Skin epidermis (tissue), 12 donors: ENCODE data around the gene ANKRD40CL.
"Not testable (repeated sequence)": the region's sequence is repeated elsewhere in the genome, so short reads cannot be mapped to it uniquely, and the experiment has no call there.

Source experiments
- H3K27ac ChIP-seq, 21 experiments: fragments of 200-600 bp; sonication (generic) in 11 of 21; one replicate each; pipeline ENCODE4 v1.5.0; 2020; ENCODE audit warnings: mild to moderate bottlenecking in 3 of 21, inconsistent platforms in 2 of 21, moderate library complexity in 2 of 21
- H3K4me3 ChIP-seq, 7 experiments: fragments of 200-600 bp; sonication (generic) in 2 of 7; one replicate each; pipeline ENCODE4 v1.5.0; 2020; ENCODE audit warnings: inconsistent platforms in 2 of 7, mild to moderate bottlenecking in 2 of 7, moderate library complexity in 1 of 7

The ANKRD40CL gene

GRCh38 chr17:50765454-50766221 lies 1.7 kb downstream of the ANKRD40CL start:
- H3K27ac ChIP-seq = peak overlapping the region in 8 of 21 experiments; percentile 18 to 64 (median 62)
- no peak overlapping the region for H3K4me3 ChIP-seq

- H3K27ac ChIP-seq = no peak overlapping the region
Measured at GRCh38 chr17:50764734-50765149, 2.6 kb downstream of the ANKRD40CL start.

GRCh38 chr17:50763716-50764475 lies 3.4 kb downstream of the ANKRD40CL start:
- Histone ChIP-seq H3K27ac (no peak overlapping the region), H3K4me3 (no peak overlapping the region)

More at GRCh38 chr17:50764734-50765149, 2.6 kb downstream of the ANKRD40CL start:
- H3K4me3 ChIP-seq = no peak overlapping the region

- H3K27ac ChIP-seq = no peak overlapping the region
- no peak overlapping the region for H3K4me3 ChIP-seq
Measured at GRCh38 chr17:50762177-50762576, 5.1 kb downstream of the ANKRD40CL start.

- Histone ChIP-seq H3K27ac (no peak overlapping the region), H3K4me3 (no peak overlapping the region)
Measured at GRCh38 chr17:50758989-50759544, 8.3 kb downstream of the ANKRD40CL start.

GRCh38 chr17:50758524-50758923 lies 8.8 kb downstream of the ANKRD40CL start:
- Histone ChIP-seq H3K27ac (no peak overlapping the region), H3K4me3 (no peak overlapping the region)

- no peak overlapping the region for H3K27ac ChIP-seq
- no peak overlapping the region for H3K4me3 ChIP-seq
Measured at GRCh38 chr17:50754521-50754920, 12.8 kb downstream of the ANKRD40CL start.

- Histone ChIP-seq H3K4me3 (no peak overlapping the region), H3K27ac (no peak overlapping the region)
Measured at GRCh38 chr17:50749245-50749644, 18.1 kb downstream of the ANKRD40CL start.

- no peak overlapping the region for H3K27ac ChIP-seq
- no peak overlapping the region for H3K4me3 ChIP-seq
Measured at GRCh38 chr17:50745631-50746030, 21.7 kb downstream of the ANKRD40CL start.

- Histone ChIP-seq H3K4me3 (no peak overlapping the region), H3K27ac (no peak overlapping the region)
Measured at GRCh38 chr17:50739098-50739497, 28.2 kb downstream of the ANKRD40CL start.

GRCh38 chr17:50737118-50737698 lies 30.1 kb downstream of the ANKRD40CL start:
- H3K27ac ChIP-seq = no peak overlapping the region
- no peak overlapping the region for H3K4me3 ChIP-seq

- Histone ChIP-seq H3K27ac (no peak overlapping the region), H3K4me3 (no peak overlapping the region)
Measured at GRCh38 chr17:50735287-50735686, 32.0 kb downstream of the ANKRD40CL start.

- Histone ChIP-seq H3K4me3 (no peak overlapping the region), H3K27ac (peak overlapping the region in 1 of 21 experiments; percentile 29)
Measured at GRCh38 chr17:50731575-50732460, 35.5 kb downstream of the ANKRD40CL start.

GRCh38 chr17:50728881-50729765 lies 38.2 kb downstream of the ANKRD40CL start:
- Histone ChIP-seq H3K4me3 (no peak overlapping the region), H3K27ac (no peak overlapping the region)

- H3K27ac ChIP-seq = no peak overlapping the region
- no peak overlapping the region for H3K4me3 ChIP-seq
Measured at GRCh38 chr17:50728112-50728429, 39.2 kb downstream of the ANKRD40CL start.

- Histone ChIP-seq H3K4me3 (no peak overlapping the region), H3K27ac (no peak overlapping the region)
Measured at GRCh38 chr17:50725769-50726655, 41.3 kb downstream of the ANKRD40CL start.

GRCh38 chr17:50724622-50725021 lies 42.7 kb downstream of the ANKRD40CL start:
- not testable (repeated sequence) for H3K4me3 ChIP-seq, H3K27ac ChIP-seq

GRCh38 chr17:50722746-50723145 lies 44.6 kb downstream of the ANKRD40CL start:
- Histone ChIP-seq H3K27ac (no peak overlapping the region), H3K4me3 (no peak overlapping the region)
